ENCODE results near the gene NPAS2.

The NPAS2 gene

GRCh38 chr2:100857341-100857740, 37.4 kb downstream of the NPAS2 start:
- DNase-seq = no peak
- no peaks in the 10 kb centered on the region for H3K9me3 ChIP-seq (ENCODE audit: insufficient read depth, low read depth, low read length)
- no peak overlapping the region for H3K14ac ChIP-seq (ENCODE audit: low read length)
- H3K4me1 ChIP-seq (ENCODE audit: control insufficient read depth in 1 of 2, insufficient read depth in 2 of 2, low read length in 2 of 2) = no peaks in the 10 kb centered on the region
- H3K18ac ChIP-seq (ENCODE audit: low read length) = no peak overlapping the region
- no peak overlapping the region for H4K8ac ChIP-seq (ENCODE audit: low read depth, low read length)
- no peak overlapping the region for H2AK5ac ChIP-seq (ENCODE audit: low read length)
- H2BK12ac ChIP-seq (ENCODE audit: low read length) = no peak overlapping the region
- H4K12ac ChIP-seq (ENCODE audit: low read depth, low read length) = no peak overlapping the region
- H3K4me3 ChIP-seq (ENCODE audit: low read depth, low read length) = no peak overlapping the region
- H3K36me3 ChIP-seq (ENCODE audit: control insufficient read depth in 1 of 2, insufficient read depth in 2 of 2, low read length in 2 of 2) = no peaks in the 10 kb centered on the region
- WGBS (ENCODE audit: extremely low coverage, insufficient coverage, insufficient read length) = no CpG with 5 or more reads among the region's 6 CpGs
- no peak overlapping the region for H4K91ac ChIP-seq (ENCODE audit: low read depth, low read length)
- H3K23ac ChIP-seq (ENCODE audit: low read length) = no peak overlapping the region
- H3K4me2 ChIP-seq (ENCODE audit: low read length) = no peak overlapping the region
- no peak overlapping the region for H3K4ac ChIP-seq (ENCODE audit: low read depth, low read length)
- no peaks in the 10 kb centered on the region for H3K27me3 ChIP-seq (ENCODE audit: insufficient read depth, low read length)
- no peaks in the 10 kb centered on the region for H3K79me2 ChIP-seq (ENCODE audit: control insufficient read depth, insufficient read depth, low read length, poor library complexity)
- no peak overlapping the region for H2BK120ac ChIP-seq (ENCODE audit: insufficient read depth, low read length, poor library complexity)
- H2BK5ac ChIP-seq (ENCODE audit: low read depth, low read length, poor library complexity) = no peak overlapping the region
- no peaks in the 10 kb centered on the region for H3K79me1 ChIP-seq (ENCODE audit: low read length)
- no peak overlapping the region for H3K27ac ChIP-seq (ENCODE audit: low read depth, low read length)
- H3K9ac ChIP-seq (ENCODE audit: low read length) = no peak overlapping the region
- H2AFZ ChIP-seq (ENCODE audit: insufficient read depth, low read length, poor library complexity) = no peak overlapping the region

- no peak overlapping the region for H4K91ac ChIP-seq (ENCODE audit: low read depth, low read length)
- H3K9me3 ChIP-seq (ENCODE audit: insufficient read depth, low read depth, low read length) = no peaks in the 10 kb centered on the region
- no peaks in the 10 kb centered on the region for H3K4me1 ChIP-seq (ENCODE audit: control insufficient read depth in 1 of 2, insufficient read depth in 2 of 2, low read length in 2 of 2)
- H3K36me3 ChIP-seq (ENCODE audit: control insufficient read depth in 1 of 2, insufficient read depth in 2 of 2, low read length in 2 of 2) = no peaks in the 10 kb centered on the region
- H3K9ac ChIP-seq (ENCODE audit: low read length) = no peak overlapping the region
- no peak overlapping the region for H2BK5ac ChIP-seq (ENCODE audit: low read depth, low read length, poor library complexity)
- H3K18ac ChIP-seq (ENCODE audit: low read length) = no peak overlapping the region
- WGBS (ENCODE audit: extremely low coverage, insufficient coverage, insufficient read length) = no CpG with 5 or more reads among the region's 3 CpGs
- no peaks in the 10 kb centered on the region for H3K27me3 ChIP-seq (ENCODE audit: insufficient read depth, low read length)
- no peaks in the 10 kb centered on the region for H3K79me1 ChIP-seq (ENCODE audit: low read length)
- no peak overlapping the region for H3K27ac ChIP-seq (ENCODE audit: low read depth, low read length)
- no peak overlapping the region for H2BK120ac ChIP-seq (ENCODE audit: insufficient read depth, low read length, poor library complexity)
- no peak overlapping the region for H3K4me3 ChIP-seq (ENCODE audit: low read depth, low read length)
- H4K8ac ChIP-seq (ENCODE audit: low read depth, low read length) = no peak overlapping the region
- H3K23ac ChIP-seq (ENCODE audit: low read length) = no peak overlapping the region
- no peak overlapping the region for H2BK12ac ChIP-seq (ENCODE audit: low read length)
- H4K12ac ChIP-seq (ENCODE audit: low read depth, low read length) = no peak overlapping the region
- no peak for DNase-seq
- H3K79me2 ChIP-seq (ENCODE audit: control insufficient read depth, insufficient read depth, low read length, poor library complexity) = no peaks in the 10 kb centered on the region
- no peak overlapping the region for H3K4me2 ChIP-seq (ENCODE audit: low read length)
- no peak overlapping the region for H3K4ac ChIP-seq (ENCODE audit: low read depth, low read length)
- no peak overlapping the region for H2AFZ ChIP-seq (ENCODE audit: insufficient read depth, low read length, poor library complexity)
- no peak overlapping the region for H2AK5ac ChIP-seq (ENCODE audit: low read length)
- H3K14ac ChIP-seq (ENCODE audit: low read length) = no peak overlapping the region
These were observed 38.0 kb downstream of the NPAS2 start for GRCh38 chr2:100857915-100858314.

GRCh38 chr2:100859902-100860301, 40.0 kb downstream of the NPAS2 start:
- Histone ChIP-seq H2AFZ (ENCODE audit: insufficient read depth, low read length, poor library complexity) (no peak overlapping the region), H4K91ac (ENCODE audit: low read depth, low read length) (no peak overlapping the region), H3K4me3 (ENCODE audit: low read depth, low read length) (no peak overlapping the region), H2AK5ac (ENCODE audit: low read length) (no peak overlapping the region), H3K9ac (ENCODE audit: low read length) (no peak overlapping the region), H2BK5ac (ENCODE audit: low read depth, low read length, poor library complexity) (no peak overlapping the region), H3K79me2 (ENCODE audit: control insufficient read depth, insufficient read depth, low read length, poor library complexity) (no peaks in the 10 kb centered on the region), H3K9me3 (ENCODE audit: insufficient read depth, low read depth, low read length) (no peaks in the 10 kb centered on the region), H3K14ac (ENCODE audit: low read length) (no peak overlapping the region), H2BK120ac (ENCODE audit: insufficient read depth, low read length, poor library complexity) (no peak overlapping the region), H3K4me1 (ENCODE audit: control insufficient read depth in 1 of 2, insufficient read depth in 2 of 2, low read length in 2 of 2) (no peaks in the 10 kb centered on the region), H4K12ac (ENCODE audit: low read depth, low read length) (no peak overlapping the region), H3K4me2 (ENCODE audit: low read length) (no peak overlapping the region), H4K8ac (ENCODE audit: low read depth, low read length) (no peak overlapping the region), H3K4ac (ENCODE audit: low read depth, low read length) (no peak overlapping the region), H3K79me1 (ENCODE audit: low read length) (no peaks in the 10 kb centered on the region), H3K23ac (ENCODE audit: low read length) (no peak overlapping the region), H2BK12ac (ENCODE audit: low read length) (no peak overlapping the region), H3K18ac (ENCODE audit: low read length) (no peak overlapping the region), H3K27ac (ENCODE audit: low read depth, low read length) (no peak overlapping the region), H3K36me3 (ENCODE audit: control insufficient read depth in 1 of 2, insufficient read depth in 2 of 2, low read length in 2 of 2) (no peaks in the 10 kb centered on the region), H3K27me3 (ENCODE audit: insufficient read depth, low read length) (no peaks in the 10 kb centered on the region)
- WGBS (ENCODE audit: extremely low coverage, insufficient coverage, insufficient read length) = no CpG with 5 or more reads among the region's 2 CpGs
- DNase-seq = no peak

- no peak overlapping the region for H3K4me3 ChIP-seq (ENCODE audit: low read depth, low read length)
- H3K23ac ChIP-seq (ENCODE audit: low read length) = no peak overlapping the region
- WGBS (ENCODE audit: extremely low coverage, insufficient coverage, insufficient read length) = no CpG with 5 or more reads among the region's 4 CpGs
- H3K79me1 ChIP-seq (ENCODE audit: low read length) = no peaks in the 10 kb centered on the region
- no peak overlapping the region for H3K14ac ChIP-seq (ENCODE audit: low read length)
- H2BK5ac ChIP-seq (ENCODE audit: low read depth, low read length, poor library complexity) = no peak overlapping the region
- no peak overlapping the region for H3K4me2 ChIP-seq (ENCODE audit: low read length)
- H2BK120ac ChIP-seq (ENCODE audit: insufficient read depth, low read length, poor library complexity) = no peak overlapping the region
- no peaks in the 10 kb centered on the region for H3K4me1 ChIP-seq (ENCODE audit: control insufficient read depth in 1 of 2, insufficient read depth in 2 of 2, low read length in 2 of 2)
- H3K36me3 ChIP-seq (ENCODE audit: control insufficient read depth in 1 of 2, insufficient read depth in 2 of 2, low read length in 2 of 2) = no peaks in the 10 kb centered on the region
- H4K8ac ChIP-seq (ENCODE audit: low read depth, low read length) = no peak overlapping the region
- no peak overlapping the region for H2BK12ac ChIP-seq (ENCODE audit: low read length)
- H3K18ac ChIP-seq (ENCODE audit: low read length) = no peak overlapping the region
- no peaks in the 10 kb centered on the region for H3K79me2 ChIP-seq (ENCODE audit: control insufficient read depth, insufficient read depth, low read length, poor library complexity)
- H2AK5ac ChIP-seq (ENCODE audit: low read length) = no peak overlapping the region
- no peaks in the 10 kb centered on the region for H3K27me3 ChIP-seq (ENCODE audit: insufficient read depth, low read length)
- H4K91ac ChIP-seq (ENCODE audit: low read depth, low read length) = no peak overlapping the region
- no peak for DNase-seq
- no peak overlapping the region for H3K9ac ChIP-seq (ENCODE audit: low read length)
- H2AFZ ChIP-seq (ENCODE audit: insufficient read depth, low read length, poor library complexity) = no peak overlapping the region
- no peak overlapping the region for H3K27ac ChIP-seq (ENCODE audit: low read depth, low read length)
- H3K4ac ChIP-seq (ENCODE audit: low read depth, low read length) = no peak overlapping the region
- no peaks in the 10 kb centered on the region for H3K9me3 ChIP-seq (ENCODE audit: insufficient read depth, low read depth, low read length)
- no peak overlapping the region for H4K12ac ChIP-seq (ENCODE audit: low read depth, low read length)
These were observed 41.4 kb downstream of the NPAS2 start for GRCh38 chr2:100861340-100861739.
